Stomach (tissue), 9 donors: ENCODE measurements around the gene MCTP1. TPM values are rescaled to one million over a fixed set of nuclear protein-coding genes. Genes with fewer than 3 reads are reported as not detected.

Source experiments
- DNase-seq, 2 donors: peaks; one replicate each; pipeline versions ENCODE4 v3.0.0 to v3.0.0-alpha.2; 2013 to 2019
- H3K27ac ChIP-seq, 5 donors: fragments of 200-600 bp in 4 of 5; sonication (generic) in 4 of 5; one replicate each; pipeline ENCODE4 v1.5.1; 2013 to 2019; ENCODE audit warnings: mild to moderate bottlenecking in 1 of 5, moderate library complexity in 1 of 5
- H3K27me3 ChIP-seq, 3 donors: fragments of 200-600 bp; sonication (generic); one replicate each; pipeline ENCODE4 v1.5.1; 2017 to 2019; ENCODE audit warnings: mixed run types in 1 of 3
- H3K36me3 ChIP-seq, 4 donors: fragments of 200-600 bp; sonication (generic); 1 replicate in 3 of 4; 2 replicates in 1 of 4; pipeline ENCODE4 v1.5.1; 2016 to 2019
- H3K4me1 ChIP-seq, 4 donors: fragments of 200-600 bp; sonication (generic); one replicate each; pipeline ENCODE4 v1.5.1; 2016 to 2019
- H3K4me3 ChIP-seq, 4 donors: fragments of 200-600 bp; sonication (generic) in 3 of 4; one replicate each; pipeline ENCODE4 v1.5.1; 2016 to 2019; ENCODE audit warnings: mild to moderate bottlenecking in 1 of 4
- H3K9me3 ChIP-seq, 4 donors: fragments of 200-600 bp; sonication (generic); one replicate each; pipeline ENCODE4 v1.5.1; 2016 to 2019
- CTCF ChIP-seq, 7 experiments: fragments of 450-650 bp in 4 of 7; fragments of 200-600 bp in 3 of 7; sonication (generic) in 3 of 7; IDR thresholded peaks; one replicate each; pipeline ENCODE4 v1.5.1; 2016 to 2019; ENCODE audit warnings: antibody characterized with exemption in 7 of 7, control low read depth in 2 of 7, mild to moderate bottlenecking in 1 of 7
- EP300 ChIP-seq: sonication (generic); formaldehyde crosslinking; IDR thresholded peaks from one replicate; pipeline ENCODE4 v1.6.1; 2017; ENCODE audit warnings: antibody characterized with exemption
- POLR2A ChIP-seq, 4 donors: fragments of 450-650 bp; IDR thresholded peaks; one replicate each; pipeline ENCODE4 v1.6.1; 2016; ENCODE audit warnings: antibody characterized with exemption in 4 of 4, control low read depth in 2 of 4, mild to moderate bottlenecking in 1 of 4, moderate library complexity in 1 of 4
- POLR2AphosphoS5 ChIP-seq, 3 donors: sonication (generic); formaldehyde crosslinking; IDR thresholded peaks; one replicate each; pipeline ENCODE4 v1.6.1; 2016; ENCODE audit warnings: antibody characterized with exemption in 3 of 3
- WGBS, 5 donors: extraction: QIAGEN DNeasy Blood & Tissue Kit in 3 of 5; methylation state at CpG; one replicate each; pipeline versions ENCODE4 v1.1.5 to v1.1.7; 2013 to 2018; 5-methylcytosine and 5-hydroxymethylcytosine counted together
- intact Hi-C: fragments of 100-400 bp; cut with DNase I; formaldehyde crosslinking; loops from one replicate; pipeline ENCODE4 v1.15.1; 2023; ENCODE audit warnings: low total_unique reads
- polyA plus RNA-seq, 3 donors: library from polyadenylated mRNA; stranded (reverse); fragments of 200-250 nt; gene quantifications; one replicate each; pipeline ENCODE4 v1.2.3, GENCODE V29; 2013
- total RNA-seq, 5 donors: library from RNA; depleted of rRNA; stranded (reverse); fragments of >200 nt; gene quantifications; one replicate each; pipeline versions ENCODE4 v1.1.0 to v1.2.3, GENCODE V29; 2014 to 2016
- donor health status: healthy with polysubstance abuse.
- donor health status: Bipolar disorder and iron deficiency.
- donor health status: healthy.

The MCTP1 gene
- total and polyA plus RNA-seq, 8 donors = 1.4 to 47.9 (median 11.3) TPM

GRCh38 chr5:95317687-95318086 is 32.8 kb upstream of the MCTP1 start:
- peaks cover 0 to 4% (median 0%) of the 10 kb centered on the region in 3 donors for H3K27me3 ChIP-seq
- TF ChIP-seq EP300 (no peak), POLR2A (IDR thresholded peaks at IDR 0.05) (no peak), POLR2AphosphoS5 (IDR thresholded peaks at IDR 0.05) (no peak)
- intact Hi-C loops = no loop called here
- H3K4me1 ChIP-seq = no peaks in the 10 kb centered on the region
- no peak overlapping the region for H3K27ac ChIP-seq
- no peak for DNase-seq
- no peak overlapping the region for H3K4me3 ChIP-seq
- H3K9me3 ChIP-seq = no peaks in the 10 kb centered on the region
- 57 to 73% (median 61%) methylated on average over 4 of the region's 4 CpGs for WGBS, 5 donors
- no peaks in the 10 kb centered on the region for H3K36me3 ChIP-seq

GRCh38 chr5:95317085-95317484 is 32.2 kb upstream of the MCTP1 start:
- intact Hi-C loops = no loop called here
- no peak for TF ChIP-seq CTCF (IDR thresholded peaks at IDR 0.05)
- TF ChIP-seq POLR2A (IDR thresholded peaks at IDR 0.05) = no peak
- no peak for TF ChIP-seq EP300
- no peak for TF ChIP-seq POLR2AphosphoS5 (IDR thresholded peaks at IDR 0.05)
- Histone ChIP-seq H3K9me3 (peaks cover 0 to 2% (median 0%) of the 10 kb centered on the region in 4 donors), H3K4me1 (no peaks in the 10 kb centered on the region), H3K36me3 (no peaks in the 10 kb centered on the region), H3K27ac (no peak overlapping the region), H3K27me3 (peaks cover 0 to 4% (median 0%) of the 10 kb centered on the region in 3 donors), H3K4me3 (no peak overlapping the region)
- WGBS, 5 donors = 86 to 89% (median 87%) methylated on average over 2 of the region's 2 CpGs
- no peak for DNase-seq

- Histone ChIP-seq H3K4me1 (no peaks in the 10 kb centered on the region), H3K9me3 (no peaks in the 10 kb centered on the region), H3K27ac (no peak overlapping the region), H3K36me3 (no peaks in the 10 kb centered on the region), H3K27me3 (no peaks in the 10 kb centered on the region), H3K4me3 (no peak overlapping the region)
- TF ChIP-seq EP300 (no peak), POLR2A (IDR thresholded peaks at IDR 0.05) (no peak), CTCF (IDR thresholded peaks at IDR 0.05) (no peak), POLR2AphosphoS5 (IDR thresholded peaks at IDR 0.05) (no peak)
- peak in 1 of 2 donors; percentile 8 for DNase-seq
- intact Hi-C loops = no loop called here
- WGBS, 5 donors = 74 to 94% (median 90%) methylated on average over 2 of the region's 2 CpGs
Observed at GRCh38 chr5:95304711-95305110, 19.8 kb upstream of the MCTP1 start.

- intact Hi-C loops = no loop called here
- 69 to 78% (median 73%) methylated on average over 1 of the region's 1 CpG for WGBS, 5 donors
Observed at GRCh38 chr5:95298651-95299050, 13.8 kb upstream of the MCTP1 start.

More at GRCh38 chr5:95298651-95299050, 13.8 kb upstream of the MCTP1 start:
- H3K27me3 ChIP-seq = peaks cover 0 to 18% (median 0%) of the 10 kb centered on the region in 3 donors
- DNase-seq = no peak
- H3K36me3 ChIP-seq = no peaks in the 10 kb centered on the region
- TF ChIP-seq POLR2AphosphoS5 (IDR thresholded peaks at IDR 0.05) (no peak), POLR2A (IDR thresholded peaks at IDR 0.05) (no peak), CTCF (IDR thresholded peaks at IDR 0.05) (no peak), EP300 (no peak)
- no peaks in the 10 kb centered on the region for H3K4me1 ChIP-seq
- H3K27ac ChIP-seq = no peak overlapping the region
- no peaks in the 10 kb centered on the region for H3K9me3 ChIP-seq
- no peak overlapping the region for H3K4me3 ChIP-seq
